Activated gamma-delta T cell treated with Interleukin-2 at 50 U/mL for 16 hours (primary cell): ENCODE measurements around the gene TFDP2.
"Not testable (repeated sequence)": the region's sequence is repeated elsewhere in the genome, so short reads cannot be mapped to it uniquely, and the experiment has no call there.

ENCODE experiments used
- DNase-seq: peaks from one replicate; pipeline ENCODE4 v3.0.0-alpha.2; 2020

TFDP2 gene, protein sequence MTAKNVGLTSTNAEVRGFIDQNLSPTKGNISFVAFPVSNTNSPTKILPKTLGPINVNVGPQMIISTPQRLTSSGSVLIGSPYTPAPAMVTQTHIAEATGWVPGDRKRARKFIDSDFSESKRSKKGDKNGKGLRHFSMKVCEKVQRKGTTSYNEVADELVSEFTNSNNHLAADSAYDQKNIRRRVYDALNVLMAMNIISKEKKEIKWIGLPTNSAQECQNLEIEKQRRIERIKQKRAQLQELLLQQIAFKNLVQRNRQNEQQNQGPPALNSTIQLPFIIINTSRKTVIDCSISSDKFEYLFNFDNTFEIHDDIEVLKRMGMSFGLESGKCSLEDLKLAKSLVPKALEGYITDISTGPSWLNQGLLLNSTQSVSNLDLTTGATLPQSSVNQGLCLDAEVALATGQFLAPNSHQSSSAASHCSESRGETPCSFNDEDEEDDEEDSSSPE

DNA sequence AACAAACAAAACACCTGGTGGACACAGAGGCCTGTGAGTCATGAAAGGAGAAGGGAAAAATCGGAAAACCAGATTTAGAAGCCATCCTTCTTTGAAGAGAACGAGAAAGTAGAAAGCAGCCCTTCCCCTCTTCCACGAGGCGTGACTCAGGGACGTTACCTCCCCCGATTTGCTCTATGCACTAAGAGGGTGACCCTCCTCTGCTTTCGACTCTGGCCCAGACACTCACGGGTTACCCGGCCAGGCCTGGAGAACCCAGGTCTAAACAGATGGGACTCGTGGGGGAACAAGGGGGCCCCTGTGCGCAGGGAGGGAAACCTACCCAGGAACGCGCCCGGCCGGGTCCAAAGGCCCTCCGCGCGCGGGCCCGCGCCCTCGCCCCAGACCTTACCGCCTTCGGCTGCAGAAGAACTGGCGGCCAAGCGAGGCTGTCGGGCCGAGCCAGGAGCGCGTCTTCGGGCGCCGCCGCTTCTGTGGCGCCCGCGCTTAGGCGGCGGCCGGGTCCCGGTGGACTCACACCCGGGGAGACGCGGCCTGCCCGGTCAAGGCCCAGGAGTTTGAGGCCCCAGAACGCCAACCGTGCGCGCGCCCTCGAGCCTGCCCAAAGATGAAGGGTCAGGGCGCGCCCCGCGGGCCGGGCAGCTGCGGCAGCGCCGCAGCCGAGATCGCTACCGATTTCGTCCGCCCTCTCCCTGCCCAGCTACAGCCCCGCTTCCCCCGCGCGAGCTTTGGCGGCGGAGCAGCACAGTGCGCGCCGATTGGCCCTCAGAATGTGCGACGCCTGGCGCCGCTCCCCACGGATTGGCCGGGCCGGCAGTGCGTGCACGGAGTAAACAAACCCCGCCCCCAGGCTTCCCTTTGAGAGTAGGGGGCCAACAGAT is at the start of gene TFDP2:
TSS of gene TFDP2 (minus strand) at position 753 of the 881 bp plus-strand sequence. CDS start 47,795 bp downstream, outside the sequence.
- DNase-seq, result peak; percentile 78

DNA sequence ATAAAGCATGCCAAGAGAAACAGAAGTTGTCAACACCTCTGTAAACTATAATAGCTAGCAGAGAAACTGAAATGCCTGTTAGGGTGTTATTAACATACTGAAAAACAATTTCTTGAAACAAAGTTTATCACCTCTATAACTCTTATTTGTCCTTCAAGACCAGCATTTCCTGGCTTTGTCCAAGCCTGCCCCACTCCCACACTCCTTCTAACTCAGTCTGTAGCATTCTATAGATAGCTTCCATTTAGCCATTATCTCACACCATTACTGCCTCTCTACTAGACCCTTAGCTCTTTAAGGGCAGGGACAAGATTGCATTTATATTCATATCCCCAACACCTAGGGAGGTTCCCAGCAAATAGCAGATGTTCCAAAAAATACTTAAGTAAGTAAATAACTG is 39.5 kb upstream of the TFDP2 start:
- DNase-seq, result no peak

DNA sequence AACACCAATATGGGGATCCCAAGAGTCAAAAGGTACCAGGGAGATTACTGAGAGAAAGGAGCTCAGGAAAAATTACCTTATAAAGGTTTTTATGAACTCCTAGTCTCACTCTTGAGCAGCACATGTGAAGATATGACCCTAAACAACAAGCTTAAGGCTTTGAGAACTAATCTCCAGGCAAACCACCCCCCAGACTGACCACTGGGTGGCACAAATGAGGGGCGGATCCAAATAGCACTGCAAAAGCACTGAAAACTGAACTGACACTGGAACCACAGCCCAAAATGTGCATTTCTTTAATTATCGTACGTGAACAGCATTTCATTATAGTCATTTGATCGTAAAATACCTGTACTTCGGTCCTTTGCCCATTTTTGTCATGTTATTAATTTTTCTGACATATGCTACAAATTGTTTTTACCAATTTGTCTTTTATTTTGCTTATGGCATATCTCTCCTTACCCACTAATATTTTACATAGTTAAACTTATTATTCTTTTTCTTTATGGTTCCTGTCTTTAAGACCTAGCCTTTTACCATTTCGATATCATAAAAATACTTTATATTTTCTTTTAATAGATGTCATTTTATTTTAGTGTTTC is 31.5 kb upstream of the TFDP2 start:
- peak; percentile 17 for DNase-seq

DNA sequence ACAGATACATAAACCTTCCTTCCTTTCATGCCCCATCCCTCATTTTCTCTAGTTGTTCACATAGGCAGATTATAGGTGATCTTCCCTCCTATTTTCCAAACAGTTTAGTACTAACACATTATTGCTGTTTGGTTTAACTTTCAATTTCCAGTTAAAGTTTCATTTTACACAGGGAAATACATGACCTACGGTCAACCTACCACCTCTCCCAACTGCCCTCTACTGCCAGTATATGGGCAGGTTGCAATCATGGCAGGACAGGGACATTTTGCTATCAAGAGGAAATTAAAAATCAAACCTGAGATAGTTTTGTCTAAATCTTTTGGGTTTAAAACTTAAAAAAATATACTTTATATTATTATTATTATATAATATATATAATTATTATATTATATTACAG is 26.1 kb upstream of the TFDP2 start:
- no peak for DNase-seq

DNA sequence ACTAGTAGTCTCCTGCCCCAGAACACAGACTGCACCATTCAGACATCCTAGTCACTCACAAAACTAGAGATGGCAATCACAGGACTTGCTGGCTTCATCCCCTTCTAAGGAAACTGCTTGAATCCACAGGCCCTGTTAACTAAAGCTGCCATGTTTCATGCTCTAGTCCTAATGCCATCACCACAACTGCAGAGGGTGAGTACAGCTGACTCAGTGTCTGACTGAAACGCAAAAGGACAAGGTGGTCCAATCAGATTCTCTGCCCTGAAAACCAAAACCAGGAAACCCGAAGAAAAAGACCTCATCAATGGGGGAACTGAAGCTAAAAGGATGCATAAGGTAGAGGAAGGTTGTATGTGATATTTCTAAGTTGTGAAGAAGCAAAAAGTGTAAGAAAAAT is 25.2 kb upstream of the TFDP2 start:
- DNase-seq, result no peak

DNA sequence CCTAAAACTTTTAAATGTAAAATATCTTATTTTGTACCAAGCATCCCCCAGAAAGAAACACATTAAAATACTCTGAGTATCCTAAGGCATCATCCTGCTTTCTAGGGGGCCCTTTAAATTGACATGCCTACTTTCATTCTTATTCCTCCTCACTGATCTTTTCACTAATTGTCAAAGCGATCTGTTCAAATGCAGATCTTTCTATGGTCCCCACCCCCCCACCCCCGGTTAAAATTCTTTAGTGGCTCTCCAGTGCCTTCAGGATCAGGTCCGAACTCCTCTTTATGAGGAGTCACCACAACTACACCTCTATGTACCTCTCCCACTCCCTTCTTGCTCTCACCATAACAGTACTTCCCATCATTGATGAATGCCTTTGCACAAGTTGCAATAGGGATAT is 19.2 kb upstream of the TFDP2 start:
- no peak for DNase-seq

DNA sequence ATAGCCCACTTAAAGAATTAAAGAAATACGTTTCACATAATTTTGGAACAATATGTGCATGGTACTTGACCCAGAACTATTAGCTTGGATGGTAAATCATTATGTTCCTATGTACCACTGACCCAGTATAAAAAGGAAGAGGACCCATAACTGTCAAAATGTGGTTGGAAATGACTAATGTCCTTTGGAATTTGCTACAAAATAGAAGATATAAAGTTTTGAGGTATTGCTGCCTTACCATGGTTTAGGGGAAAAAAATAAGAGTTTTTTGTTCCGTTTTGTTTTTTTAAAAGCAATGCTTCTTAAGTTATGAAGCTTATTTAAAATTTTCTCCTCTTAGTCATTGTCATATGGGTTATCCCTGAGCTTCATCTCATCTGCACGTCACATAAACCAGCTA is 15.8 kb upstream of the TFDP2 start:
- no peak for DNase-seq

DNA sequence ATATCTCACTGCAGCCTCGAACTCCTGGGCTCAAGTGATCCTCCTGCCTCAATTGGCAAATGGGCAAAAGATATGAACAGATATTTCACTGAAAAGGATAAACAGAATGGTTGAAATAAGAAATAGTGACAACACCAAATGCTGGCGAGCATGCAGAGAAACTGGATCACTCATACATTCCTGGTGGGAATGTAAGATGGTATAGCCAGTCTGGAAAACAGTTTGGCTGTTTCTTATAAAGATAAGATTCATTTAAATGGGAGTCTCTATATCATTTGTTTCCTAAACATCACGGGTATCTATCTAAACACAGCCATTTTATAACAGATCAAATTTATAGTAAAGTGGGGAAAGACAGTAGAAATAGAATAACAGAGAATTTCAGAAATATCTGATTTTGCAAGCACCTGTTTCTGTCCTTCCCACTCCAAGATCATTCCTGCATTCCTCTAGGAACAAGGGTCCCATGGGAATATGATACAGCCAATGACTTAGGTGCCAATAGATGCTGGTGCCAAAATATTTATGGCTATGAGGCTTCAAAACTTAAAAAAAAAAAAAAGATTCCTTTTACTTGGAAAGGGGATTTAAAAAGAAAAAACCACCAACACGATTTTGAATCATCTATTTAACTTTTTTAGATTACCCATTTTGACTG is 9.9 kb upstream of the TFDP2 start:
- DNase-seq, result no peak

DNA sequence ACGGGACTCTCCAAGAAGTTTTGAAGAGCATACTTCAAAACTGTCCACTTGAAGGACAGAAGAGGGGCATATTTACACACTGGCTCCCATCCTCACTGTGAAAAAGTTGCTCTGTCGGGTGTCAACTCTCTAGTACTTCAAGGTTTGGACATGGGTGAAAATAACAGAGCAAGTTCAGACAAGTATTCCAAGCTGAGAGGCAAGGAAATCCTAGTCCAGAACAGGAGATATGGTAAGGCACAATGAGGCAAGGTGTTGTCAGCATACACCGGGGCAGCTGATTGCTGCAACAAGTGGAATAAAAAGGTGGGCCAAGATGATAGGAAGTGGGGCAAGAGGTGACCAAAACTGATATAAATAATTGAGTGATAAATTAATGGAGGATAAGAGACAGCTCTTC is 4.8 kb upstream of the TFDP2 start:
- DNase-seq, result no peak

DNA sequence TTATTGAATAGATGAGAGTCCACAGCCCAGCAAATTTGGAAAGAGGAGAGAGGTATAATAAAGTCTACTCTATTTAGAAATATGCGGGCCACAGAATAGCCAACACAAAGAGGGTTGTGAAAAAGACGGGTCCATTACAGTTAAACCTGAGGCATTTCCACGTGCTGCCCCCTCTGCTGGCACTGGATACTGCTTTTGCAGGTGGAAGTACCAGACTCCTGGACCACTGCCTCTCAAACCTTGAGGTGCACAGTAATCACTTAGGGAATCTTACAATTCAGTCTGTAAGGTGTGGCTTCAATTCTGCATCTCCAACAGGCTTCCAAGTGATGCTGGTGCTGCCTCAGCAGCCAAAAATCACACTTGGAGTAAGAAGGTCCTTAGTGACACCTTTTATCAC is 3.0 kb upstream of the TFDP2 start:
- no peak for DNase-seq

DNA sequence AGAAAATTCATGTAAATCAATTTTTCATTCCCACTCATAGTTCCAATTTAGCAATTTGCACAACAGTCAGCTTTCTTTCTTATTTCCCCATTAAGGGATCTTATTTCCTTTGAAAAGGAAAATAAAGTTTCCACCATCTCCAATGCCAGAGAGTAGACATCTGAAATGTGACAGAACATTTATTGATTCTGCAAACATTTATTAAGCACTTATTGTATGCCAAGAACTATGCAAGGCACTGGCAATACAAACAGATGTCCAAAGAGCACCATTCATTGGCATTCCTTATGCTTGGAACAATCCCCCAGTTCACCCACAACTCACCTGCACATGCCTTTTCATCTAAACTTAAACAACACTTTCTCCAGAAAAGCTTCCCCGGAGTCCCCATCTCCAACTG is 2.5 kb upstream of the TFDP2 start:
- no peak for DNase-seq

DNA sequence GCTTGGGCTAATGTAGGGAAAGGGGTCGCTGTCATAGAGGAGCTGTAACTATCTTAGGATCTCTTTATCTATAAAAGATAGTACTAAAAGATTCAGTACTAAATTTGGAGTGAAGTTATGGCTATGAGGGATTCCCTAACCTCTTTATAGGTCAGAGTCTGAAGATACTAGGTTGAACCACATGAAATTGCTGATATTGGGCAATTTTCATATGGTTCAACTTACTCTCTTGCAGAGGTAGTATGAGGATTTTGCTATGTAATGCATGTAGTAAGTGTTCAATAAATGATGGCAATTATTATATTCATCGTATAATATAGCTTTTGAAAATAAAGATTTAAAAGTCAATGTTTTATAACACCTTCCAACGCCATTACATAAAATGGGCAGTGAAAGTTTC is 1.9 kb upstream of the TFDP2 start:
- no peak for DNase-seq

DNA sequence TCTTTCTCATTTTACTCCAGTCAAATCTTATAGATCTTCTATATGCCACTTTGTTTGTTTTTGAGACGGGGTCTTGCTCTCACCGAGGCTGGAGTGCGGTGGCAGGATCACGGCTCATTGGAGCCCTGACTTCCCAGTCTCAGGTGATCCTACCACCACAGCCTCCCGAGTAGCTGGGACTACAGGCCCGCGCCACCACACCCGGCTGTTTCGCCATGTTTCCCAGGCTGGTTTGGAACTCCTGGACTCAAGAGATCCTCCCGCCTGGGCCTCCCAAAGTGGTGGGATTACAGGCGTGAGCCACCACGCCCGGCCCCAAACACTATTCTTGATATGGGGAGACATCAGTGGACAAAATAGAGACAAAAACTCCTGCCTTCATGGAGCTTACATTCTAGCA is 927 bp upstream of the TFDP2 start:
- no peak for DNase-seq

DNA sequence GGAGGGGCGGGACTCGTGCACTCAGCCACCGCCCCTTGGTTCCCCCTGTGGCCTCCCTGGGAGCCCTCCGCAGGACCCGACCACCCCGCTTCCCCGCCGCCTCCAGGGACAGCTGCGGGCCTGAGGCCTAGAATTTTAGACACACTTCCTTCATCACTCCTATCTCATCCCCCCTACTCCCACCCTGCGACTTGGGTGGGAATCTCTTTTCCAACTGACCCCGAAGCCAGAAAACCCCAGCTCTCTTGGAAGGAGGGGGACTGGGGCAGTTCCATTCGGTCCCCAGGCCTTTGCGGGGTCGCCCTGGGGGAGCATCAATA is 289 bp upstream of the TFDP2 start:
- no peak for DNase-seq

DNA sequence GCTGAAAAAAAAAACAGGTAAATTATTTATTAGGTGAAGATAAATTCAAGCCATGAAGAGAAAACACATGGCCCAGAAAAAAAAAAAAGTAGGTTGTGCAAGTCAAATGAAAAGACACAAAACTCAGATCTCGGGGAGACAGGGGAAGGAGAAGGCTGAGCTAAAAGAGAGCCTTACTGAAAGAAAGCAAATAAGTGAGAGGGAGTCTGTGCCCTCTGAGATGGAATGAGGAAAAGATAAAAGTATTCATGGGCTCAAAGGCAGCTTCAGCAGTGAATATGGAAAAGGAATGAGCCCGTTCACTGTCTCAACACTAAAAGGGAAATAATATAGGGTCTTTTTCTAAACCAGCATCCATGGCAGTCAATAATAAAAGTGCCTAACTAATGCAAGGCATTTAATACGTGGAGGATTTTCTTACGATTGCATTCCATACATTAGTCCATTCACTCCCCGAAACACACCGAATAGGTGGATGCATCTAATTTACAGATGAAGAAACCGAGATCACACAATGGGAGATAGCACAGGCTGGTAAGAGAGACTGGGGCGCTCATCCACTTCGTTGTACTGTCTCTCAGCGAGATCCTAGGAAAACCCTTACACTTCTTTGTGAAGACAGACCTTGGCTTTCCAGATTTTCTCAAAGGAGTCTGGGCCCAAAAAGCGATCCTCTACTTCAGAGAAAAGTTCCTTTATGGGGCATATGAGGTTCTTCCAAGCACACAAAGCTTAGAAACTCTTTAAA is 1.1 kb downstream of the TFDP2 start:
- DNase-seq, result no peak

DNA sequence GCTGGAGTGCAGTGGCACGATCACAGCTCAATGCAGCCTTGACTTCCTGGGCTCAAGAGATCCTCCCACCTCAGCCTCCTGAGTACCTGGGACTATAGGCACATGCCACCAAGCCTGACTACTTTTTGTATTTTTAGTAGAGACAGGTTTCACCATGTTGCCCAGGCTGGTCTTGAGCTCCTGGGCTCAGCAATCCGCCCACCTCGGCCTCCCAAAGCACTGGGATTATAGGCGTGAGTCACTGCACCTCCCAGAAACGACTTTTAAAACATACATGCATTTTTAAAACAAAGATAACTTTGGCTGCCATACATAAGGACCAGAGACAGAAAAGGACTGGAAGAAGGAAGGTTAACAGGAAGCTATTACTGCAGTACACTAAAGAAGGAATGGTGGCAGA is 4.8 kb downstream of the TFDP2 start:
- not testable (repeated sequence) for DNase-seq

DNA sequence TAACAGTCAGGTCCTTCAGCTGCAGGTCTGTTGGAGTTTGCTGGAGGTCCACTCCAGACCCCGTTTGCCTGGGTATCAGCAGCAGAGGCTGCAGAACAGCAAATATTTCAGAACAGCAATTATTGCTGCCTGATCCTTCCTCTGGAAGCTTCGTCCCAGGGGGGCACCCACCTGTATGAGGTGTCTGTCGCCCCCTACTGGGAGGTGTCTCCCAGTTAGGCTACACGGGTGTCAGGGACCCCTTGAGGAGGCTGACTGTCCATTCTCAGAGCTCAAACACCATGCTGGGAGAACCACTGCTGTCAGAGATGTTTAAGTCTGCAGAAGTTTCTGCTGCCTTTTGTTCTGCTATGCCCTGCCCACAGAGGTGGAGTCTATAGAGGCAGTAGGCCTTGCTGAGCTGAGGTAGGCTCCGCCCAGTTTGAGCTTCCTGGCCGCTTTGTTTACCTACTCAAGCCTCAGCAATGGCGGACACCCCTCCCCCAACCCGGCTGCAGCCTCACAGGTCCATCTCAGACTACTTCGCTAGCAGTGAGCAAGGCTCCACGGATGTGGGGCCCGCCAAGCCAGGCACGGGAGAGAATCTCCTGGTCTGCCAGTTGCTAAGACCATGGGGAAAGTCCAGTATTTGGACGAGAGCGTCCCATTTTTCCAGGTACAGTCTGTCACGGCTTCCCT is 8.6 kb downstream of the TFDP2 start:
- not testable (repeated sequence) for DNase-seq

DNA sequence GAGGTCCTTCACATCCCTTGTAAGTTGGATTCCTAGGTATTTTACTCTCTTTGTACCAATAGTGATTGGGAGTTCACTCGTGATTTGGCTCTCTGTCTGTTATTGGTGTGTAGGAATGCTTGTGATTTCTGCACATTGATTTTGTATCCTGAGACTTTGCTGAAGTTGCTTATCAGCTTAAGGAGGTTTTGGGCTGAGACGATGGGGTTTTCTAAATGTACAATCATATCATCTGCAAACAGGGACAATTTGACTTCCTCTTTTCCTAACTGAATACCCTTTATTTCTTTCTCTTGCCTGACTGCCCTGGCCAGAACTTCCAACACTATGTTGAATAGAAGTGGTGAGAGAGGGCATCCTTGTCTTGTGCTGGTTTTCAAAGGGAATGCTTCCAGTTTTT is 12.3 kb downstream of the TFDP2 start:
- not testable (repeated sequence) for DNase-seq

DNA sequence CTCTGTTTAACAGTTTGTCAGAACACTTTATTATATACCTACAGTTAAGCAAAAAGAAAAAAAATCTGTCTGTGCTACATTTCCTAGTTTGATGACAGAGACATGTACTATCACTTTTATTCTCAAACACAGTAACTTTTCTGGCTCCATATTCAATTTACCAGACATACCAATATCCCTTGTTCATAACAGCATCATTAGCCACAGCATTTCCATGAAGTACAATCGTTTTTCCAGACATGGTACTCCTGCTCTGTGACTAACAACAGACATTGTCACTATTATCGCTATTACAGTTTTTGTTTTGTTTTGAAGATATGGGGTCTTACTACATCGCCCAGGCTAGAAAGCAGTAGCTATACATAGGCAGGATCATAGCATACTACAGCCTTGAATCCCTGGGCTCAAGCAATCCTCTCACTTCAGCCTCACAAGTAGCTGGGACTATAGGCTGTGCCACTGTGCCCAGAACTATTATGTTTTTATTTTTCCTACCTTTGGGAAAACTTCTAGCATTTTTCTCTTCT is 14.5 kb downstream of the TFDP2 start:
- no peak for DNase-seq

DNA sequence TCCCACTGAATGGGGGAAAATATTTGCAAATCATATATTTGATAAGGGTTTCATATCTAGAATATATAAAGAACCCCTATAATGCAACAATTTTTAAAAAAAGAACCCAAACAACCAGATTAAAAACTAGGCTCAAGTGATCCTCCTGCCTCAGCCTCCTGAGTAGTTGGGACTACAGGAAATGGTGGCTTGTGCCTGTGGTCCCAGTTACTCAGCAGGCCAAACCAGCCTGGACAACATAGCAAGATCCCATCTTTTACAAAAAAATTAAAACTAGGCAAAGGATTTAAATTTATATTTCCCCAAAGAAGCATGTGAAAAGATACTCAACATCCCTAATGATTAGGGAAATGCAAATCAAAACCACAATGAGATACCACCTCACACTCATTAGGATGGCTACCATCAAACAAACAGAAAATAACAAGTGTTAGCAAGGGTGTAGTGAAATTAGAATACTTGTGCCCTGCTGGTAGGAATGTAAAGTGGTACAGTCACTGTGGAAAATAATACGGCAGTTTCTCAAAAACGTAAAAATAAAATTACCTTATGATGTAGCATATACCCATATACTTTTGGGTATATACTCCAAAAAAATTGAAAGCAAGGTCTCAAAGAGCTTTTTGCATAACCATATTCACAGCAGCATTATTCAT is 19.7 kb downstream of the TFDP2 start:
- DNase-seq, result no peak
